Stimulated activated CD4-positive, alpha-beta T cell treated with anti-CD3 and anti-CD28 coated beads, Interleukin-15, amount 100 ng/mL, for 48 hours (primary cell): Measurements from ENCODE around the gene MCM8.
"Not testable (repeated sequence)": the region's sequence is repeated elsewhere in the genome, so short reads cannot be mapped to it uniquely, and the experiment has no call there.

Source experiments
- DNase-seq, 2 donors: peaks; one replicate each; pipeline ENCODE4 v3.0.0-alpha.2; 2020; ENCODE audit warnings: low read depth in 2 of 2

MCM8 gene

GRCh38 chr20:6006603-6006949, 56.1 kb downstream of the MCM8 start:
- no peak for DNase-seq

GRCh38 chr20:6007094-6007528, 56.7 kb downstream of the MCM8 start:
- DNase-seq: no peak

GRCh38 chr20:6007529-6008103, 57.2 kb downstream of the MCM8 start:
- DNase-seq: no peak

- no peak for DNase-seq
These were observed 57.8 kb downstream of the MCM8 start for GRCh38 chr20:6008254-6008653.

- DNase-seq: no peak
These were observed 61.7 kb downstream of the MCM8 start for GRCh38 chr20:6012179-6012578.

GRCh38 chr20:6014017-6014416, 63.6 kb downstream of the MCM8 start:
- no peak for DNase-seq

GRCh38 chr20:6014957-6015356, 64.5 kb downstream of the MCM8 start:
- DNase-seq: no peak

GRCh38 chr20:6017467-6017866, 67.0 kb downstream of the MCM8 start:
- no peak for DNase-seq

GRCh38 chr20:6017880-6018279, 67.4 kb downstream of the MCM8 start:
- DNase-seq: no peak

- no peak for DNase-seq
These were observed 74.3 kb downstream of the MCM8 start for GRCh38 chr20:6024768-6025167.

- DNase-seq: no peak
These were observed 75.6 kb downstream of the MCM8 start for GRCh38 chr20:6026051-6026450.

GRCh38 chr20:6028818-6029217, 78.4 kb downstream of the MCM8 start:
- no peak for DNase-seq

- no peak for DNase-seq
These were observed 79.1 kb downstream of the MCM8 start for GRCh38 chr20:6029538-6029937.

- no peak for DNase-seq
These were observed 80.1 kb downstream of the MCM8 start for GRCh38 chr20:6030453-6031080.

GRCh38 chr20:6032907-6033306, 82.5 kb downstream of the MCM8 start:
- DNase-seq: not testable (repeated sequence)

GRCh38 chr20:6034134-6034969, 83.9 kb downstream of the MCM8 start:
- no peak for DNase-seq

GRCh38 chr20:6036213-6036612, 85.8 kb downstream of the MCM8 start:
- DNase-seq: no peak

- no peak for DNase-seq
These were observed 86.6 kb downstream of the MCM8 start for GRCh38 chr20:6037082-6037481.

- DNase-seq: no peak
These were observed 87.8 kb downstream of the MCM8 start for GRCh38 chr20:6038256-6038655.

- no peak for DNase-seq
These were observed 89.3 kb downstream of the MCM8 start for GRCh38 chr20:6039766-6040165.

- no peak for DNase-seq
These were observed 90.1 kb downstream of the MCM8 start for GRCh38 chr20:6040540-6040939.

- DNase-seq: no peak
These were observed 90.7 kb downstream of the MCM8 start for GRCh38 chr20:6040958-6041807.
